ENCODE measurements around the gene KIRREL3. TPM values are rescaled to one million over a fixed set of nuclear protein-coding genes. Genes with fewer than 3 reads are reported as not detected.

Gene KIRREL3
- total and polyA plus RNA-seq, 9 donors: 0.25 to 5.3 (median 0.48) TPM

DNA sequence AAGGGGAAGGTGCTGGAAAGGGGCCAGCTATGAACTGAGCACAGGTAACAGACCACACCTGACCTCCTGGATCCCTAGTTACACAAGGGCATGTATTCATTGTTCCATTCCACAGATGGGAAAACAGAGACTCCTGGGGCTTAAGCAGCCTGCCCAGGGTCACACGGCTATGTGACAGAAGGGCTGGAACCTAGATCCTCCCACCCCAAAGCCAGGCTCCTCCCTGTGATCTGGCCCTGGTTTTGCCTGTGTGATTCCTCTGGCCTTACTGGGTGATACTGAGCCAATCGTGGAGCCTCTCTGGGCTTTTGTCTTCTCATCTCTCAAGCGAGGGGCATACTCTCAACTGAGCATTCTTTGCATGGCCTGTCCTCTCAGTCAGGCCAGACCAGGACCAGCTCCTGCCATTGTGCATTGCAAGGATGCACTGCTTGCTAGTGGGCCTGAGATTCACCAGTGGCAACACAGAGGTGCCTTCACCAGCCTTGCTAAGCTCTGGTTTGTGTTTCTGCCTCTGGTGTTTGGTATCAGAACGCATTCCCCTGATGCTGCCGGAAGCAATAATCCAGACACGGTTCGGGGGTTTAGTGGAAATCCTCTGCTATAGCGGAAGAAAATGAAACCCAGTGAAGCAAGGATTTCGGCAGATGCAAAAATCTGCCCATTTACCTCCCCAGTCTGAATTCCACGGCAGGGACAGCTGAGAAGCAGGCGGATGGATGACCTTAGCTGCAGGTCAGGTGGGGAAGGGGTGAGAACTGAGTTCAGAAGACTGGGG lies 418.5 kb downstream of the KIRREL3 start:
- H3K4me1 ChIP-seq (ENCODE audit: insufficient read depth): peaks cover 7% of the 10 kb centered on the region
- H3K27me3 ChIP-seq: no peaks in the 10 kb centered on the region
- no peaks in the 10 kb centered on the region for H3K9me3 ChIP-seq
- TF ChIP-seq POLR2A (IDR thresholded peaks at IDR 0.05) (no peak), EP300 (IDR thresholded peaks at IDR 0.05) (no peak)
- TF ChIP-seq, protein P1, sequence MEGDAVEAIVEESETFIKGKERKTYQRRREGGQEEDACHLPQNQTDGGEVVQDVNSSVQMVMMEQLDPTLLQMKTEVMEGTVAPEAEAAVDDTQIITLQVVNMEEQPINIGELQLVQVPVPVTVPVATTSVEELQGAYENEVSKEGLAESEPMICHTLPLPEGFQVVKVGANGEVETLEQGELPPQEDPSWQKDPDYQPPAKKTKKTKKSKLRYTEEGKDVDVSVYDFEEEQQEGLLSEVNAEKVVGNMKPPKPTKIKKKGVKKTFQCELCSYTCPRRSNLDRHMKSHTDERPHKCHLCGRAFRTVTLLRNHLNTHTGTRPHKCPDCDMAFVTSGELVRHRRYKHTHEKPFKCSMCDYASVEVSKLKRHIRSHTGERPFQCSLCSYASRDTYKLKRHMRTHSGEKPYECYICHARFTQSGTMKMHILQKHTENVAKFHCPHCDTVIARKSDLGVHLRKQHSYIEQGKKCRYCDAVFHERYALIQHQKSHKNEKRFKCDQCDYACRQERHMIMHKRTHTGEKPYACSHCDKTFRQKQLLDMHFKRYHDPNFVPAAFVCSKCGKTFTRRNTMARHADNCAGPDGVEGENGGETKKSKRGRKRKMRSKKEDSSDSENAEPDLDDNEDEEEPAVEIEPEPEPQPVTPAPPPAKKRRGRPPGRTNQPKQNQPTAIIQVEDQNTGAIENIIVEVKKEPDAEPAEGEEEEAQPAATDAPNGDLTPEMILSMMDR (IDR thresholded peaks at IDR 0.05): no peak
- H3K4me3 ChIP-seq: no peak overlapping the region
- H3K27ac ChIP-seq: no peak overlapping the region
- DNase-seq: no peak
- 82 to 85% (median 83%) methylated on average over 11 of the region's 11 CpGs for WGBS, 3 donors
- H3K36me3 ChIP-seq: no peaks in the 10 kb centered on the region
- intact Hi-C loops (cut with DNase I): no loop called here

DNA sequence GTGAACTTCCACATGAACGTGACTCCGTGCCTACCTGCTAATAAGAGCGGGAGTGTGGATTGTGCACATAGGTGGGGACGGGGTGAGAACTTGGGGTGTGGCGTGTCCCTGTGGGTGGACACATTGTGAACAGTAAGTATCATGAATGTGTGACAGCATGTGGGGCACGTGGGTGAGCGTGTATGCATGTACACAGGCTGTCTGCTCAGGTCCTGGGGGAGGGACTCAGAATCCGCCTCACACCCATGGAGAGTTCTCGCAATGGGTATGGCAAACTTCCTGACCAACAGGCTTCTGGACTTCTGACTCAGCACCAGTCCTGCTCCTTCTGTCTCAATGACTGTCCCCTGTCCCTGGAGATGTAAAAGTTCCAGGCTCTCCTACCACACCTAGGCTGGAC lies 422.1 kb downstream of the KIRREL3 start:
- Histone ChIP-seq H3K27me3 (no peaks in the 10 kb centered on the region), H3K27ac (no peak overlapping the region), H3K9me3 (no peaks in the 10 kb centered on the region), H3K4me3 (no peak overlapping the region), H3K36me3 (no peaks in the 10 kb centered on the region), H3K4me1 (ENCODE audit: insufficient read depth) (no peaks in the 10 kb centered on the region)
- 78 to 81% (median 79%) methylated on average over 9 of the region's 9 CpGs for WGBS, 3 donors
- intact Hi-C loops (cut with DNase I): no loop called here
- TF ChIP-seq POLR2A (IDR thresholded peaks at IDR 0.05) (no peak), EP300 (IDR thresholded peaks at IDR 0.05) (no peak)
- TF ChIP-seq, protein P1 (IDR thresholded peaks at IDR 0.05): no peak
- no peak for DNase-seq

DNA sequence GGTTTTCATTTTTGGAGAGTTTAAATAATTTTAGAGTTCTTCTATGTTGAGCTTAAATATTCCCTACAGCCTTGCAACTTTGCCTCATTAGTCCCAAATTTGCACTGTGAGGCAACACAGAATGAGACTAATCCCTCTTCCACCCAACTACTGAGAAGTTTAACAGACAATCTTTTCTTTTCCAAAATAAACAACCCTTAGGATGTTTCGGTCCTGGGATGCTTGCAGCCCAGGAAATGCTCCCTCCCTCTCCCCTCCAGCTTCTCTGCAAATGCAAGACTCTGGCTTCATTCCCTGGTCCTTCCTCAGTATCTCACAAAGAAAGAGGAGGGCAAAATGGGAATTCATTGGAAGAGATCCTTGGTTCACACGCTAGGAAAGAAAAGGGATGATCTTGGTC lies 422.5 kb downstream of the KIRREL3 start:
- 31 to 34% (median 33%) methylated on average over 2 of the region's 2 CpGs for WGBS, 3 donors
- TF ChIP-seq, protein P1 (IDR thresholded peaks at IDR 0.05): no peak
- no peak for TF ChIP-seq POLR2A (IDR thresholded peaks at IDR 0.05)
- TF ChIP-seq EP300 (IDR thresholded peaks at IDR 0.05): no peak
- H3K27me3 ChIP-seq: no peaks in the 10 kb centered on the region

DNA sequence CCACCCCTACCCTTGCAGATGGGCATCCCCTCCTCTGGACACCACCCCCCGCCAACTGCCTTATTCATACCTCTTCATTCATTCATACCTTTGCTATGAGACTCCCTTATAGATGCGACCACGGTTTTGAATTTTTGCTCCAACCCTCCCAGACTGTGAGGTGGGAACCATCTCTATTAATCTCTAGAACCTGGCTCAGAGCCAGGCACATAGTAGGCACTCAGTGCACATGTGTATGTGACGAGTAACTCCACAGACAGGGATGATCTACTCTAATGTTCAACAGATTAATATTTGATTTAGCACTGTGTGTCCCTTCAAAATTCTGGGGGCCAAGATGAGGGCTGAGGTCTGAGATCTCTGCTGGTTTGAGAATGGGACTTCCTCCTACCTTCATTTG lies 424.7 kb downstream of the KIRREL3 start:
- DNase-seq: no peak

More for the DNA sequence above, 422.5 kb downstream of the KIRREL3 start:
- intact Hi-C loops (cut with DNase I): no loop called here
- H3K9me3 ChIP-seq: no peaks in the 10 kb centered on the region
- no peak overlapping the region for H3K27ac ChIP-seq
- no peak overlapping the region for H3K4me3 ChIP-seq
- H3K4me1 ChIP-seq (ENCODE audit: insufficient read depth): no peaks in the 10 kb centered on the region
- H3K36me3 ChIP-seq: no peaks in the 10 kb centered on the region
- no peak for DNase-seq

DNA sequence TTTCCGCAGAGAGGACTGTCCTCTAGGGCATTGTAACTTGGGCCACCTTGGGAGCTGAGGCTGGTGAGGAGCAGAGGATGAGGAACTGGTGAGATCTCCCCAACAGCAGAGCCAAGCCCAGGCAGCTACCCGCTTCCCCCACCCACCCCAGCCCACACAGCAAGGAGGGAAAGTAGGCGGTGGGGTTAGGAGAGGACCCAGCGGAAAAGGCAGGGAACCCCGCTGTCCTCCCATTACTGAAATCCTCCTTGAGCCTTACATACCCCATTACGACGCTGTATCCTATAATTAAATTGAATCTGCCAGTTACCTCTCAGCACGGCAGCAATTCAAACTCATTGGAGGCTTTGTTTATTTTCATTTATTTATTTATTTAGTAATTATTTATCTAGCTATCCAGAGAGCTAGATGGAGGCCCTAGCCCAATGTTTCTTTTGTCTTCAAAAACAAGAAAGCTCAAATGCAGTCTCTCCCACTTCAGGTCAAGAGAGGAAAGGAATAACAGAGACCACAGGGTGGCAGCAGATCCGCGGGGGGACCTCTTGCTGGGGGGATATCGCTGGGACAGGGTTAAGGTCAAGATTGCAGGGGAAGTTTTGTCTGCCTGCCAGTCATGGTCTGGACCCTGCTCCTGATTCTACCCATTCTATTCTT lies 427.1 kb downstream of the KIRREL3 start:
- no peak for DNase-seq
- intact Hi-C loops (cut with DNase I): no loop called here
- Histone ChIP-seq H3K27ac (no peak overlapping the region), H3K9me3 (no peaks in the 10 kb centered on the region), H3K36me3 (no peaks in the 10 kb centered on the region), H3K4me3 (no peak overlapping the region), H3K27me3 (no peaks in the 10 kb centered on the region), H3K4me1 (ENCODE audit: insufficient read depth) (no peaks in the 10 kb centered on the region)
- 57 to 60% (median 59%) methylated on average over 11 of the region's 11 CpGs for WGBS, 3 donors
- TF ChIP-seq EP300 (IDR thresholded peaks at IDR 0.05) (no peak), POLR2A (IDR thresholded peaks at IDR 0.05) (no peak)
- TF ChIP-seq, protein P1 (IDR thresholded peaks at IDR 0.05): no peak

More for the DNA sequence above, 424.7 kb downstream of the KIRREL3 start:
- intact Hi-C loops (cut with DNase I): no loop called here
- Histone ChIP-seq H3K4me1 (ENCODE audit: insufficient read depth) (no peaks in the 10 kb centered on the region), H3K36me3 (no peaks in the 10 kb centered on the region), H3K27ac (no peak overlapping the region), H3K27me3 (no peaks in the 10 kb centered on the region), H3K4me3 (no peak overlapping the region), H3K9me3 (no peaks in the 10 kb centered on the region)
- no peak for TF ChIP-seq POLR2A (IDR thresholded peaks at IDR 0.05)
- 81 to 84% (median 84%) methylated on average over 4 of the region's 4 CpGs for WGBS, 3 donors

Data from ovary (tissue), 9 donors.